Measurements from ENCODE around the gene RAD51B.

The RAD51B gene

GRCh38 chr14:68499451-68499850, 679.9 kb downstream of the RAD51B start:
- DNase-seq (ENCODE audit: low read depth): no peak
- TF ChIP-seq CTCF (conservative IDR thresholded peaks at IDR 0.05; ENCODE audit: control insufficient read depth, insufficient read depth, low read depth, low read length): no peak

GRCh38 chr14:68501171-68501570, 681.6 kb downstream of the RAD51B start:
- TF ChIP-seq CTCF (conservative IDR thresholded peaks at IDR 0.05; ENCODE audit: control insufficient read depth, insufficient read depth, low read depth, low read length): no peak

More at GRCh38 chr14:68499451-68499850, 679.9 kb downstream of the RAD51B start:
- H3K4me3 ChIP-seq (ENCODE audit: control insufficient read depth, low read depth, low read length): no peak overlapping the region

GRCh38 chr14:68501614-68502052, 682.1 kb downstream of the RAD51B start:
- no peak for DNase-seq (ENCODE audit: low read depth)
- TF ChIP-seq CTCF (conservative IDR thresholded peaks at IDR 0.05; ENCODE audit: control insufficient read depth, insufficient read depth, low read depth, low read length): no peak
- no peak overlapping the region for H3K4me3 ChIP-seq (ENCODE audit: control insufficient read depth, low read depth, low read length)

More at GRCh38 chr14:68501171-68501570, 681.6 kb downstream of the RAD51B start:
- no peak for DNase-seq (ENCODE audit: low read depth)
- no peak overlapping the region for H3K4me3 ChIP-seq (ENCODE audit: control insufficient read depth, low read depth, low read length)

- no peak overlapping the region for H3K4me3 ChIP-seq (ENCODE audit: control insufficient read depth, low read depth, low read length)
- TF ChIP-seq CTCF (conservative IDR thresholded peaks at IDR 0.05; ENCODE audit: control insufficient read depth, insufficient read depth, low read depth, low read length): no peak
- no peak for DNase-seq (ENCODE audit: low read depth)
These were observed 682.7 kb downstream of the RAD51B start for GRCh38 chr14:68502230-68502629.

GRCh38 chr14:68503186-68503825, 683.7 kb downstream of the RAD51B start:
- no peak for DNase-seq (ENCODE audit: low read depth)
- H3K4me3 ChIP-seq (ENCODE audit: control insufficient read depth, low read depth, low read length): no peak overlapping the region

GRCh38 chr14:68504861-68505260, 685.3 kb downstream of the RAD51B start:
- H3K4me3 ChIP-seq (ENCODE audit: control insufficient read depth, low read depth, low read length): no peak overlapping the region
- no peak for TF ChIP-seq CTCF (conservative IDR thresholded peaks at IDR 0.05; ENCODE audit: control insufficient read depth, insufficient read depth, low read depth, low read length)
- no peak for DNase-seq (ENCODE audit: low read depth)

More at GRCh38 chr14:68503186-68503825, 683.7 kb downstream of the RAD51B start:
- no peak for TF ChIP-seq CTCF (conservative IDR thresholded peaks at IDR 0.05; ENCODE audit: control insufficient read depth, insufficient read depth, low read depth, low read length)

All from fibroblast of mammary gland (primary cell).